GM12878 (cell line): ENCODE data around the gene GCC2. TPM values are rescaled to one million over a fixed set of nuclear protein-coding genes. Genes with fewer than 3 reads are reported as not detected.

Experiments
- BCLAF1 ChIP-seq: fragments of 450-650 bp; IDR thresholded peaks from 2 replicates; pipeline ENCODE4 v1.6.1; 2017; ENCODE audit warnings: antibody characterized with exemption, mild to moderate bottlenecking, moderate library complexity
- STAT3 ChIP-seq: IDR thresholded peaks from 2 replicates; pipeline ENCODE4 v1.6.1; 2011; ENCODE audit warnings: low read depth, low read length, improper control_type of control experiment
- ZBTB40 ChIP-seq: fragments of 450-650 bp; IDR thresholded peaks from 2 replicates; pipeline ENCODE4 v1.6.1; 2016; ENCODE audit warnings: mild to moderate bottlenecking, moderate library complexity, borderline replicate concordance
- ZNF592 ChIP-seq: fragments of 450-650 bp; IDR thresholded peaks from 2 replicates; pipeline ENCODE4 v1.6.1; 2017; ENCODE audit warnings: mild to moderate bottlenecking, moderate library complexity
- polyA plus RNA-seq, 11 experiments: library from polyadenylated mRNA; depleted of rRNA in 4 of 11; unstranded in 6 of 11; stranded (reverse) in 5 of 11; fragments of >200 nt; fragmentation: Nextera tagmentation in 4 of 11; fragmentation: Illumina TruSeq in 1 of 11; extraction: Ambion mirVana in 4 of 11; extraction: Trizol in 1 of 11; gene quantifications; 1 replicate in 1 of 11; 2 replicates in 10 of 11; pipeline versions ENCODE4 v1.2.1 to v1.2.3, GENCODE V29; 2011 to 2016; ENCODE audit warnings: inconsistent platforms in 2 of 11, missing spikeins in 2 of 11, low read depth in 1 of 11
- total RNA-seq, 4 experiments: library from RNA; depleted of rRNA in 3 of 4; stranded (reverse); fragments of >200 nt in 3 of 4; fragmentation: Illumina TruSeq in 1 of 4; extraction: Trizol in 1 of 4; gene quantifications; 2 replicates each; pipeline versions ENCODE4 v1.2.1 to v1.2.3, GENCODE V29; 2013 to 2021
- TF ChIP-seq, protein P1 (sequence below): fragments of 450-650 bp; formaldehyde crosslinking; IDR thresholded peaks from 2 replicates; pipeline ENCODE4 v1.4.0; 2020; ENCODE audit warnings: mild to moderate bottlenecking, moderate library complexity
- TF ChIP-seq, protein P2 (sequence below): IDR thresholded peaks from 2 replicates; pipeline ENCODE4 v1.6.1; 2012; ENCODE audit warnings: improper control_type of control experiment, low read depth, low read length; ENCODE audit not compliant: insufficient replicate concordance

Gene GCC2
- total and polyA plus RNA-seq, 10 of the 15 experiments (the other 5 are each of a cell fraction or from before 2014, with no cell fraction given) = 11.8 to 35.5 (median 25.4) TPM

- TF ChIP-seq, protein P1, sequence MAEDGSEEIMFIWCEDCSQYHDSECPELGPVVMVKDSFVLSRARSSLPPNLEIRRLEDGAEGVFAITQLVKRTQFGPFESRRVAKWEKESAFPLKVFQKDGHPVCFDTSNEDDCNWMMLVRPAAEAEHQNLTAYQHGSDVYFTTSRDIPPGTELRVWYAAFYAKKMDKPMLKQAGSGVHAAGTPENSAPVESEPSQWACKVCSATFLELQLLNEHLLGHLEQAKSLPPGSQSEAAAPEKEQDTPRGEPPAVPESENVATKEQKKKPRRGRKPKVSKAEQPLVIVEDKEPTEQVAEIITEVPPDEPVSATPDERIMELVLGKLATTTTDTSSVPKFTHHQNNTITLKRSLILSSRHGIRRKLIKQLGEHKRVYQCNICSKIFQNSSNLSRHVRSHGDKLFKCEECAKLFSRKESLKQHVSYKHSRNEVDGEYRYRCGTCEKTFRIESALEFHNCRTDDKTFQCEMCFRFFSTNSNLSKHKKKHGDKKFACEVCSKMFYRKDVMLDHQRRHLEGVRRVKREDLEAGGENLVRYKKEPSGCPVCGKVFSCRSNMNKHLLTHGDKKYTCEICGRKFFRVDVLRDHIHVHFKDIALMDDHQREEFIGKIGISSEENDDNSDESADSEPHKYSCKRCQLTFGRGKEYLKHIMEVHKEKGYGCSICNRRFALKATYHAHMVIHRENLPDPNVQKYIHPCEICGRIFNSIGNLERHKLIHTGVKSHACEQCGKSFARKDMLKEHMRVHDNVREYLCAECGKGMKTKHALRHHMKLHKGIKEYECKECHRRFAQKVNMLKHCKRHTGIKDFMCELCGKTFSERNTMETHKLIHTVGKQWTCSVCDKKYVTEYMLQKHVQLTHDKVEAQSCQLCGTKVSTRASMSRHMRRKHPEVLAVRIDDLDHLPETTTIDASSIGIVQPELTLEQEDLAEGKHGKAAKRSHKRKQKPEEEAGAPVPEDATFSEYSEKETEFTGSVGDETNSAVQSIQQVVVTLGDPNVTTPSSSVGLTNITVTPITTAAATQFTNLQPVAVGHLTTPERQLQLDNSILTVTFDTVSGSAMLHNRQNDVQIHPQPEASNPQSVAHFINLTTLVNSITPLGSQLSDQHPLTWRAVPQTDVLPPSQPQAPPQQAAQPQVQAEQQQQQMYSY (CRISPR knock-in tag) = no peak
- TF ChIP-seq ZBTB40 (no peak), BCLAF1 (no peak), ZNF592 (no peak), STAT3 (no peak)
- TF ChIP-seq, protein P2, sequence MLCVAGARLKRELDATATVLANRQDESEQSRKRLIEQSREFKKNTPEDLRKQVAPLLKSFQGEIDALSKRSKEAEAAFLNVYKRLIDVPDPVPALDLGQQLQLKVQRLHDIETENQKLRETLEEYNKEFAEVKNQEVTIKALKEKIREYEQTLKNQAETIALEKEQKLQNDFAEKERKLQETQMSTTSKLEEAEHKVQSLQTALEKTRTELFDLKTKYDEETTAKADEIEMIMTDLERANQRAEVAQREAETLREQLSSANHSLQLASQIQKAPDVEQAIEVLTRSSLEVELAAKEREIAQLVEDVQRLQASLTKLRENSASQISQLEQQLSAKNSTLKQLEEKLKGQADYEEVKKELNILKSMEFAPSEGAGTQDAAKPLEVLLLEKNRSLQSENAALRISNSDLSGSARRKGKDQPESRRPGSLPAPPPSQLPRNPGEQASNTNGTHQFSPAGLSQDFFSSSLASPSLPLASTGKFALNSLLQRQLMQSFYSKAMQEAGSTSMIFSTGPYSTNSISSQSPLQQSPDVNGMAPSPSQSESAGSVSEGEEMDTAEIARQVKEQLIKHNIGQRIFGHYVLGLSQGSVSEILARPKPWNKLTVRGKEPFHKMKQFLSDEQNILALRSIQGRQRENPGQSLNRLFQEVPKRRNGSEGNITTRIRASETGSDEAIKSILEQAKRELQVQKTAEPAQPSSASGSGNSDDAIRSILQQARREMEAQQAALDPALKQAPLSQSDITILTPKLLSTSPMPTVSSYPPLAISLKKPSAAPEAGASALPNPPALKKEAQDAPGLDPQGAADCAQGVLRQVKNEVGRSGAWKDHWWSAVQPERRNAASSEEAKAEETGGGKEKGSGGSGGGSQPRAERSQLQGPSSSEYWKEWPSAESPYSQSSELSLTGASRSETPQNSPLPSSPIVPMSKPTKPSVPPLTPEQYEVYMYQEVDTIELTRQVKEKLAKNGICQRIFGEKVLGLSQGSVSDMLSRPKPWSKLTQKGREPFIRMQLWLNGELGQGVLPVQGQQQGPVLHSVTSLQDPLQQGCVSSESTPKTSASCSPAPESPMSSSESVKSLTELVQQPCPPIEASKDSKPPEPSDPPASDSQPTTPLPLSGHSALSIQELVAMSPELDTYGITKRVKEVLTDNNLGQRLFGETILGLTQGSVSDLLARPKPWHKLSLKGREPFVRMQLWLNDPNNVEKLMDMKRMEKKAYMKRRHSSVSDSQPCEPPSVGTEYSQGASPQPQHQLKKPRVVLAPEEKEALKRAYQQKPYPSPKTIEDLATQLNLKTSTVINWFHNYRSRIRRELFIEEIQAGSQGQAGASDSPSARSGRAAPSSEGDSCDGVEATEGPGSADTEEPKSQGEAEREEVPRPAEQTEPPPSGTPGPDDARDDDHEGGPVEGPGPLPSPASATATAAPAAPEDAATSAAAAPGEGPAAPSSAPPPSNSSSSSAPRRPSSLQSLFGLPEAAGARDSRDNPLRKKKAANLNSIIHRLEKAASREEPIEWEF = no peak
Measured at GRCh38 chr2:108436976-108437375, 12.0 kb upstream of the GCC2 start (continued).
